ENCODE data around the gene AGBL1.

Gene AGBL1

GRCh38 chr15:86255247-86255646, 175.6 kb downstream of the AGBL1 start:
- no peak for DNase-seq

GRCh38 chr15:86256628-86257027, 177.0 kb downstream of the AGBL1 start:
- no peak for DNase-seq

- no peak for DNase-seq
Measured at GRCh38 chr15:86259589-86259988, 179.9 kb downstream of the AGBL1 start.

GRCh38 chr15:86263230-86263629, 183.6 kb downstream of the AGBL1 start:
- DNase-seq = no peak

- DNase-seq = no peak
Measured at GRCh38 chr15:86266896-86267484, 187.3 kb downstream of the AGBL1 start.

GRCh38 chr15:86267892-86268291, 188.2 kb downstream of the AGBL1 start:
- DNase-seq = no peak

- DNase-seq = no peak
Measured at GRCh38 chr15:86268558-86268957, 188.9 kb downstream of the AGBL1 start.

- DNase-seq = no peak
Measured at GRCh38 chr15:86273309-86273708, 193.6 kb downstream of the AGBL1 start.

- no peak for DNase-seq
Measured at GRCh38 chr15:86275361-86275760, 195.7 kb downstream of the AGBL1 start.

GRCh38 chr15:86278586-86278985, 198.9 kb downstream of the AGBL1 start:
- DNase-seq = no peak

GRCh38 chr15:86284635-86285034, 205.0 kb downstream of the AGBL1 start:
- DNase-seq = no peak

- DNase-seq = no peak
Measured at GRCh38 chr15:86295511-86295910, 215.8 kb downstream of the AGBL1 start.

GRCh38 chr15:86296769-86297168, 217.1 kb downstream of the AGBL1 start:
- DNase-seq = no peak

GRCh38 chr15:86300390-86301125, 220.9 kb downstream of the AGBL1 start:
- no peak for DNase-seq

GRCh38 chr15:86311568-86312280, 232.1 kb downstream of the AGBL1 start:
- no peak for DNase-seq

GRCh38 chr15:86312486-86312885, 232.8 kb downstream of the AGBL1 start:
- no peak for DNase-seq

GRCh38 chr15:86316216-86316615, 236.5 kb downstream of the AGBL1 start:
- no peak for DNase-seq

- no peak for DNase-seq
Measured at GRCh38 chr15:86316726-86317383, 237.2 kb downstream of the AGBL1 start.

- DNase-seq = no peak
Measured at GRCh38 chr15:86317384-86317740, 237.7 kb downstream of the AGBL1 start.

GRCh38 chr15:86322629-86323028, 243.0 kb downstream of the AGBL1 start:
- DNase-seq = no peak

- peak; percentile 79 for DNase-seq
Measured at GRCh38 chr15:86327230-86327865, 247.7 kb downstream of the AGBL1 start.

- no peak for DNase-seq
Measured at GRCh38 chr15:86328658-86329057, 249.0 kb downstream of the AGBL1 start.
